NCI-H1092 (cell line): Measurements from ENCODE around the gene PRR29.
"Not testable (repeated sequence)": the region's sequence is repeated elsewhere in the genome, so short reads cannot be mapped to it uniquely, and the experiment has no call there.

Experiments used
- DNase-seq: peaks from one replicate; lab custom pipeline; 2025; lab: John Stamatoyannopoulos, UW

The PRR29 gene

DNA sequence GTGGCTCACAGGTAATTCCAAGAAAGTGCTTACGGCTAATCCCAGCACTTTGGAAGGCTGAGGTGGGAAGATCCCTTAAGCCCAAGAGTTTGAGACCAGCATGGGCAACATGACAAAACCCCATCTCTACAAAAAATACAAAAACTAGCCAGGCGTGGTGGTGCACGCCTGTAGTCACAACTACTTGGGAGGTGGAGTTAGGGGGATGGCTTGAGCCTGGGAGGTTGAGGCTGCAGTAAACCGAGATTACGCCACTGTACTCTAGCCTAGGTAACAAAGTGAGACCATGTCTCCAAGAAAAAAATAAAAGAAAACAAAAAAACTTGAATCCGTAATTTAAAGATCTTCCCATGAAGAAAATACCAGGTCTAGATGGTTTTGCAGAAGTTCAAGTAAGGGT, 17.3 kb downstream of the PRR29 start:
- no peak for DNase-seq

DNA sequence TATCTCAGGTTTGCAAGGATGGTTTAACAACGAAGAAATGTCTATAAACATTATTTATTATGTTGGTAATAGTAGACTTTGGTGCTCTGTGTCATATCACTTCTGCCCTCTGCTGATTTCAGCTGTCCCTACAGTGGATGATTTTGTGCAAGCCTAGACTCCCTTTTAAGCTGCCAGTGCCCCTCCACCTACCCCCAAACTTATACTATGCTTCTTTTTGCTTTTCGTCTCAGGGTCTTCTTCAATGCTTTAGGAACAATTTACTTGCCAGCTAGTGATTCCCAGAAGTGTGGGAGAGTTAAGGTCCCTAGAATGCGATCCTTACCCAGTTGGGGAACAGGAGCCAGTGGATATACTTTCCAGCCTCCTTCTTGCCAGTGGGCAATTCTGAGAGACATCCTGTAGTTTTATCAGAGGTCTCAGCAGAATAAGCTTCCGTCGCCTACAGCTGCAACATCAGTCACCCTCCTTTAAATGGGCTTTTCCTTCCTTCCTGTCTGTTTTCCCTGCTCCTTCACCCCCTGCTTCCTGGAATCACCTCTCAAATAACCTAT, 18.2 kb downstream of the PRR29 start:
- no peak for DNase-seq

DNA sequence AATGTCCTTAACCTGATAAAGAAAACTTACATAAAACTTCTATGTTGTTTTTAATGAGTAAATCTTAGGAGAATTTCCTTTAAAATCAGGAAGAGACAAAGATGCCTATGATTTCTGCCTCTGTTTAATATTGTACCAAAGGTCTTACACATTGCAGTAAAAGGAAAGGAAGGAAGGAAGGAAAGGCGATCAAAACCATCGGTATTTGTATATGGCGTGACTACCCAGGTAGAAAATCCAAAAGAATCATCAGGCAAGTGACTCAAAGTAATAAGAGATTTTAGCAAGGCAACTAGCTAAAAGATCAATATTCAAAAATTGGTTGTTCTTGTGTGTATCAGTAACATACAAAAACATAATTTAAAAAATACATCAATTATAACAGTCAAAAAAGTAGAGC, 18.8 kb downstream of the PRR29 start:
- no peak for DNase-seq

DNA sequence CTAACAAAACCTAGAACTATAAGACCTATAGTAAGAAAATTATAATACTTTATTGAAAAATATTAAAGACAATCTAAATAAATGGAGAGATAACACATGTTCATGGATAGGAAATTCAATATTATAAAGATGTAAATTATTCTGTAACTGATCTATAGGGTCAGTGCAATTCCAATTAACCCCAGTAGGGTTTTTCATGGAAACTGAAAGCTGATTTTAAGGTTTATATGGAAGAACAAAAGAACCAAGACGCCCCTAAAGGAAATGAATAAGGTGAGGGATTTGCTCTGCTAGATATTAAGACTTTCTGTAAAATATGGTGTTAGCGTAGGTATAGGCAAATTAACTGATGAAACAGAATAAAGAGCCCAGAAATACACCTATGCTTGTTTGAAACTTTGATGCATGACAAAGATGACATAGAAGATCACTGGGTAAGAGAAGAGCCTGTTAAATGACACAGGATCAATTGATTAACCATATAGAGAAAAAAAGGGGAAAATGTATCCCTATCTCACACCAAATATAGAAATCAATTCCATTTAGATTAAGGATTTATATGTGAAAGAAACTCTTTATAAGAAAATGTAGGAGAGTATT, 19.3 kb downstream of the PRR29 start:
- no peak for DNase-seq

DNA sequence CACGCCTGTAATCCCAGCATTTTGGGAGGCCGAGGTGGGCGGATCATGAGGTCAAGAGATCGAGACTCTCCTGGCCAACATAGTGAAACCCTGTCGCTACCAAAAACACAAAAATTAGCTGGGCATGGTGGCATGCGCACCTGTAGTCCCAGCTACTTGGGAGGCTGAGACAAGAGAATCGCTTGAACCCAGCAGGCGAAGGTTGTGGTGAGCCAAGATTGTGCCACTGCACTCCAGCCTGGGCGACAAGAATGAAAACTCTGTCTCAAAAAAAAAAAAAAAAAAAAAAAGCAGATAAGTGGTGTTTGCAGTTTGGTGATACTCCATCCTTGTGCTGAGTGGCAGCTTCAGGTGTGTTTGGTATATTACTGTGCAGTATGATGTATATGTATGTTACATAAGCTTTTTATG, 21.4 kb downstream of the PRR29 start:
- not testable (repeated sequence) for DNase-seq

DNA sequence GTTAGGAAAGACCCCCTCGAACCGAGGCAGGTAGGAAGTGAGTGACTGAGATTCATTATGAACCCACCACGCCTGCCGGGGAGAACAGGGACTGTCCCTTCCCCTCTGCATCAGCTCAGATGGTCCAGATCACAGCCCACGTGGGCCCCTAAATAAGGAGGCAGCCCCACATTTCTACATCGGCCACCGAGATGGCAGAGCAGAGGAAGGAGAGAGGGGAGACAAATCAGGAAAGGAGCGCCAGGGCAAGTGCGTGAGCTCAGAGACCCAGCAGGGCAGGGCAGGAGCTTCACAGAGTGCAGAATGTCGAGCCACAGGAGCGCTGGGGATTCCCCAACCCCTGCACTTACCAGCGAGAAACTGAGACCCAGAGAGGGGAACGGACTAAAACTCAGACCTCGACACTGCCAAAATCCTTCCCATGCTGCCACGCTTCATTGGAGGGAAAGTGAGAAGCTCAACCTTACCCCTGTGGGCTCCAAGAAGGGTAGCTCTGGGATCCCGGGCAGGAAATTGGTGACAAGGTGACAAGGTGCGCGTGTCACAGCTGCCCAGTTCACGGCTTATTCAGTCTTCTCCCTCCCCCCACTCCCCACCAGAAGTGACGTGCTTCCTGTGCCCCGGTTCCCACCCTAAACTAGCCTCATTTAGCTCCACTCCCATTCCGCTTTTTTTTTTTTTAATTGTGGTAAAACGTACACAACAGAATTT, 22.1 kb downstream of the PRR29 start, which contains the start of gene ICAM2:
Gene ICAM2 (minus strand): TSS at position 578 of the 711 bp plus-strand sequence. CDS start 13,942 bp downstream, outside the sequence.
- DNase-seq = no peak

DNA sequence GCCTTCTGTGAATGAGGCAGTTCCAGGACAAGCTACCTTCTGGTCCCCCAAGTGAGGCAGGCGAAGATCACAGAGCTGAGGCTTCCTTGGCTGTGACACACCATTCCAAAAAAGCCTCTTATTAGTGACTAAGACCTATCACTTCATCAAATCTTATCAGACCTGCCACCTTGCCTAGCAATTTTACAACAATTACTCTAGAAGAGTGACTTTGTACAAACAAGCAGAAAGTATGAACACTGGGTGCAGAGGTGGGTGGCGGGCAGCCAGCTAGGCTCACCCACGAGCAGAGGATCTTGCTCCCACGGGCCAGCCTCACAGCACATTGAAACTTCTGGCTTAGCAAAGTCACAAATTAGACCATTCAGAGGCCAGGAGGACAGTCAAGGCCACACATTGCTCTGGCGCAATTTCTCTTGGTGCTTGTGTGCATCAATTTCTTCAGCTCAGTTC, 24.5 kb downstream of the PRR29 start:
- DNase-seq = no peak

DNA sequence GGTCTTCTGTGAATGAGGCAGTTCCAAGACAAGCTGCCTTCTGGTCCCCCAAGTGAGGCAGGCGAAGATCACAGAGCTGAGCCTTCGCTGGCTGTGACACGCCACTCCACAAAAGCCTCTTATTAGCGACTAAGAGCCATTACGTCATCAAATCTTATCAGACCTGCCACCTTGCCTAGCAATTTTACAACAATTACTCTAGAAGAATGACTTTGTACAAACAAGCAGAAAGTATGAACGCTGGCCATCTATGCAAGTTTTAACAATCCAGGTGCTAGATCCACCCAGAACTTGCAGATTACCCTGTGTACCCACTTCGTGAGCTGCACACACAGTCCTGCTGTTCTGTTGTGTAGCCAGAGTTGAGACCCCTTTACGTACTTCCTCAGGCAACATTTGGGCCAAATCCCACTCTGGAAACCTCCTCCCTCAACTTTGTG, 26.1 kb downstream of the PRR29 start:
- no peak for DNase-seq

DNA sequence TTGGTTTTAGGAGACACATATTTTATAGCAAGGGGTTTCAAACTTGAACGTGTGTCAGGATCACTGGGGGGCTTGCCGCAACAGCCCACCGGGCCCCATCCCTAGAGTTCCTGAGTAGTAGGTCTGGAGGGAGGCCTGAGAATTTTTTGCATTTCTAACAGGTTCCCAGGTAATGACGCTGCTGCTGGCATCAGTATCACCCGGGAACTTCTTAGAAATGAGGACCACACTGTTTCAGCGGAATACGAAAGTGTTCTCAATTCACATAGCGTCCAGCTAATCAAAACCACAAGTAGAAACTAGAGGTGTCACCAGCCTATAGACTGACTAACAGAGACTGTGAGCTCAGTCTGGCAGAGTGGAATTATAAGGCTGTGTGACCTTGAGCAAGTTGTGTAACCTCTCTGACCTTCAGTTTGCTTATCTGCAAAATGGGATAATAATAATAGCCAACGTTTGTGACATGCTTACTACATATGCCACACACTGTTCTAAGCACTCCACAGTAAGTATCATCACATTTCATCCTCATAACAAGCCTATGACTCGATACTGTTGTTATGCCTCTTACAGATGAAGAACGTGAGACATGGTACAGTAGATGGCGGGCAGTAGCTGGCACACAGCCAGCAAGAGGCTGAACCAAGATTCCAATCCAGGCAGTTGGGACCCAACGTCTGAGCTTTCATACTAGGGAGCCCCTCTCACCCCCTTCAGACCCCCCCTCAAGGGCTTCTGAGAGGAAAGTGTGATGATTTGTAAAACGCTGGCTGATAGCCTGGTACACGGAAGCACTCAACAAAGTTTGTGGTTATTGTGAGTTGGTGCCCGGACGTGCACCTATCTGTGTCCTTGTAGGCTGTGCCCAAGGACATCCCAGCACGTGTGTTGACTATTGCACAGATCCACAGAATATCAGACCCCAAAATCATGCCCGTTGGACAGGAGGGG, 26.9 kb downstream of the PRR29 start:
- DNase-seq = no peak

DNA sequence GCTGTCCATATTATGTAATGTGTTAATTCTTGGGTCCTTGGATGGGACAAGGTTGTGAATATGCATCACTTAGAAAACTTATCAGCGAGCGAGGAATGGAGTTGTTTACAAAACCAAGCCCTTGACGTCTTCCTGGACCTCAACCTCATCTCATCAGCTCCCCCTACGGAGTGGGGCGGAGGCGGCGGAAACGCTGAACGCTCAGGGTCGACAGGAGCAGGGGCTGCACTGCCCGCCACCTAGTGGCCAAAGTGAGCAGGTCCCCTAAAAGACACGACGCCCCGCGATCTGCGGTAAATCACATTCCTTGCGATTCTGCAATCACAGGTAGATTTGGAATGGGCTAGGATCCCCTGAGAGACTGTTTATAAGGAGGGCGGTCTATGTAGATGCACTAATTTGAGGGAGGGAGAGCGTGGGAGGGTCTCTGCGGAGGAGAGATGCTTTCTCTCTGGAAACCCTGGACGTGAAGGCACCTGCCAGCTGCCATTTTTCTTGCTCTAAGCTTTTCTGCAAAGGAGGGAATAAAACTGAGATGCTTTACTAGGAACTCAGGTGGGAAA, 27.7 kb downstream of the PRR29 start:
- peak; percentile 51 for DNase-seq

DNA sequence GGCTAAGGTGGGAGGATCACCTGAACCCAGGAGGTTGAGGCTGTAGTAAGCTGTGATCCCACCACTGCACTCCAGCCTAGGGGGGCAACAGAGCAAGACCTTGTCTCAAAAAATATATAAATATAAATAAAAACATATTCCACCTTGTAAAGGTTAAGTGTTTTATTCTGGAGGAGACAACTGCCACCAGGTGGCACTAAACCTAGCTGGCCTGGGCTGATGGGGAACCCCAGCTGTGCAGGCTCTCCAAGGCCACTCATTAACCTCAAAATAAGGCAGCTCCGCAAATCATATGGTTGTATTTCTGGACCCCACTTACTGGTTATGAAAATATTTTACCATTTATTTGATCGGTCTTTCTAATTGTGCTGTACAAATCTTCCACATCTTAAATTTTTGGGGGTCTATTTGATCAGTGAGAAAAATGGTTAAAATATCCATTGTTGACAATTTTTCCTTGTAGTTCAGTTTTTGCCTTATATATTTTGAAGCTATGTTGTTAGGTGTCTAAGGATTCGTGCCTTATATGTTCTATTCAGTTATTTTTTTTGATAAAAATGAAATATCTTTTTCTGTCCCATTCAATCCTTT, 30.8 kb downstream of the PRR29 start:
- peak; percentile 6 for DNase-seq

DNA sequence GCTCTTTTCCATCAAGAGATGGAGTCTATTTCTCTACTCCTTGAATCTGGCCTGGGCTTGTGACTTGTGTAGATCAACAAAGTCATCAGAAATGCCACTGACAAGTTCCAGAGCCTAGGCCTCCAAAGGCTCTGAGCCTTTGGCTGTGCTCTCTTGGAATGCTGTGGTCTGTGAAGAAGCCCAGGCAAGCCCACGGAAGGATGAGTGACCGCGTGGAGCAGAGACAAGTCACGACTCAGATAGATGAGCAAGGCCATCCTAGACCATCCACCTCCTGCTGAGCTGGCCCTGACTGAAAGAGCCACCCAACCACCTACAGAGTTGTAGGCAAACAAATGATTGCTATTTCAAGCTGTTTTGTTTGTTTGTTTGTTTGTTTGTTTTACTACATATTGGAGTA, 33.9 kb downstream of the PRR29 start:
- no peak for DNase-seq

DNA sequence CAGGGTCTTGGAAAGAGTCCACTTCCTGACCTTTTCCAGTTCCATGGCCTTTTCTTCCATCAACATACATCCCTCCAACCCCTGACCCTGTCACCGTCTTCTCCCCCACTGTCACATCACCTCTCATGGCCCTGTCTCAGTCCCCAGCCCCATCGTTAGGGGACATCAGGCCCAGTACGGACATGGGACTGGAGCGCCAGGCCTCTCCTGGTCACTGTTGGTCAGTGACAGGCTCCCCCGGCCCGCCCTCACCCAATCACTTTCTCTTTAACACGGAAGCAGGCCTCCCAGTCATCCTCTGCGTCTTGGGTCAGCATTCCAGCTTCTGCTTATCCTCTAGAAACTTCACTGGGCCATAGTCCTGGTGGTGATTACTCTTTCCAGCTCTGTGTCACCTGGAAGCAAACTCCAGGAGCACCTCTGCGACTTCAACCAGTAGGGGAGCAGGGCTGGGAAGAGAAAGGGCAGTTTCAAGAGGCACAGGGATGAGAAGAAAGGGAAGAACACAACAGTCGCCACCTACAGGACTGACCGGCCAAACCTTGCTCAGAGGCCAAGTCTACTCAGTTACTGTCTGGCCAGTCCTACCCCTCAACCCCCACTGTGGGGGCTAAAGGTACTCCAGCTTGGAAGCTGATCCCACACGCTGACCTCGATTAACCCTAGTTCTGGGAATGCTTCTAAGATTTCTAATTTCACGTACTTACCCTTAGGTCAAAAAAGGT, 38.2 kb downstream of the PRR29 start:
- DNase-seq = no peak

DNA sequence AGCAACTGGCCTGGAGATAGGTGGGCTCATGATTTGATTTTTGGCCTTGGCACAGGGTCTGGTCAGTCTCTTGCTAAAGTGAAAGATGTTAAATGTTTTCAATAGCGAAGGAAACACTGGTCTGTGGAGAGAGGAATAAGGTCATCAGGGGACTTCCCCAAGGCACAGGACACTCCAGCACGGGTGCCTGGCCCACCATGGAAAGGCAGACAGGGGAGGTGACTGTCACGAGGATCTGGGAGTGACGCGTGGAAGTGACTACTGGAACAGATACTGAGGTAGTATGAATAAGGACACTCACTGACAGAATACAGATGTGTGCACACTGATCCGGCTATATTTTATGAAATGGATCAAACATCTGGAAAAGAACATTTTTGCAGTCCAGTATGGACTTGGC, 39.0 kb downstream of the PRR29 start:
- no peak for DNase-seq

DNA sequence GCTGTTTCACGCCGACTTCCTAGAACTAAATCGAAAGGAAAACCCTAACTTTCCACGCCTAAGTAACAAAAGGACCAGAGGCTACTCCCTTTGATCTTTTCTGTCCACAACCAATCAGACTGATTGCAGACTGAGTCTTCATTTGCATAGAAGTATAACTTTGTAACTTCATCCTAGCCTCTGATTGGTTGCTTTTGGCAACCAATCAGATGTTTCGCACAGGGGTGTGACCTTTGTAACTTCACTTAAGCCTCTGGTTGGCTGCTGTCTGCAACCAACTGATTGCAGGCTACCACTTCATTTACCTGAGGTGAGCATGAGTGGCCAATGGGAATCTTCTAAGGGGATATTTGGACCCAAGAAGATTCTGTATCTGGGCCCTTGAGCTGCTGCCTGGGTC, 39.7 kb downstream of the PRR29 start:
- DNase-seq = no peak

DNA sequence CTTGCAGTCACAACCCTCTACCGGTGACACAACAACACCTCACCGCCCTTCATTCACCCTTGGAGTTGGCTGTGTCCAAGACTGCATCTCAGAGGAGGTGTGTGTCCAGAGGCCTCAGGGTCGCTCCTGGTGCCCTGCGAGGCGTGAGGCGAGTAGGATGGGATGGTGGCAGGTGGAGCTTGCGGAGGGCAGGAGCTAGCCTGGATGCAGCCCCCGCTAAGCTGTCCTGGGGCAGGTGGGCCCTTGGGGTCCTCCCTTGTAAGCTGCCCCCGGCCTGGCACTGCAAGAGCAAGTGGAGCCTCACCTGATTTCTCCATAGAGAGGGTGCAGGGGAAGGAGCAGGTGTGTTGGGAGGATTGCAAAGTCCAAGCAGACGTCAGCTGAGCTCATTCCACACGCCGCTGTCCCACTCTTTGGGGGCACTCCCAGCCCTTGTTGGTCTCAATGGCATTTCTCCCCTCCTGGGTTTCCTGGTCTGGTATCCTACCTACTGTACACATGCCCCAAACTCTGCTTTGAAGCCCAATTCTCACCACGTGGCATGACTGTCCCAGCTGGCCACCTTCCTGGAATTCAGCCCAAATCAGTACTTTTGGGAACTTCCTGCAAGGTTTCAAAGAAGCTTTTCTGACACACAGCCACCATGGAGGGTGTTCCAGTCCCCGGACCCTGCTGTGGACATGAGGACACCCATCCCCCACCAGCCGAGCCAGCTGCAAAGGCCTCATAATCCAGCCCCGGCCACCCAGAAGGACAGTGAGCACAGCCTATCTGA, 40.4 kb downstream of the PRR29 start:
- DNase-seq = no peak

DNA sequence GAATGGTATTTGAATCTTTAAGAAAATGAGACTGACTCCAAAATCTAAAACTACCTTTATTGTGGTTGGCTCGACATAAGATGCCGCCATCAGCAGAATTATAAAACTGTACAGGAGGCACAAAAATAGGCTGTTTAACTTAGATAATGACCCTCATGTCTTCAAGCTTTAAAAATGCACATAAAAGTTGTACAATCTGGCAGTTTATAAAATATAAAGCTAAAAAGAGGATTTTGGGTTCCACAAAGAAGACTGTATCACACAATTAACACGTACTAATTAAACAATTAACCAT, 40.9 kb downstream of the PRR29 start:
- no peak for DNase-seq

DNA sequence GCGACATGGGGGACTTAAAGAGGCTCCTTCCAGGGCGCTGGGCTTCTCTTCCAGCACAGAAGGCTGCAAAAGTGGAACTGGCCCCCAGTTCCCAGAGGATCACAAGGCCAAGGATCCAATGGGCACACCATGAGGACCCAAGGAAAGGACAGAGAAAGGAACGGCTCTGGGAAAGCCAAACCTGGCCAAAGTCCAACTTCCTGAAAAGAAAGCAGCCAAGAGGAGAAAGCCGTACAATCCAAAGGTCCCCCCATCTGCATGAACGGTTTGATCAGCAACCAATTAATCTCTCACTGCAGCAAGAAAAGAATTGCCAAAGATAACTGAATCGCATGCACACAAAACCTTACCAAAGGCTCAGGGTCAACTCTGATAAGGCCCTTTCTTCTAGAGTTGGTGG, 42.1 kb downstream of the PRR29 start:
- DNase-seq = no peak

DNA sequence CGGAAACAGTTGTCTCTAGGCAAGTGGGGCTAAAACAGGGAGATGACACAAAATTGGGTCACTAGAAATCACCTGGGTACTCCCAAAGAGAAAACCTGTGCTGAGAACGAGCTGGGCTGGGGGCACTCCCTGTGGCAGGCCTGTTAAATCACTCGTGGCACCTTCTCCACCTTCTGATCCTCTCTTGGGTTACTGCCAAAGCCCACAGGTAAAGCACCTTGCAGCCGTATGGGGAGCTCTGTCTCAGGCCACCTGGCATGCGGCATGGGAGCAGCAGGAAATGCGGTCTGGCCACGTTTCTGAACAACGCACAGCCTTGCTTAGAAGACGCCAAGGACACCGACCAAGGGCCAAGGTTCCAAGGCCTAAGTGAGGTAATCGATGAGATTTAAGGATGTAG, 43.8 kb downstream of the PRR29 start:
- no peak for DNase-seq
